Sigmoid colon (tissue), 4 donors: ENCODE data around the gene SLN.

ENCODE experiments used
- CTCF ChIP-seq, 4 experiments: fragments of 450-650 bp in 3 of 4; fragments of 200-600 bp in 1 of 4; IDR thresholded peaks; one replicate each; pipeline ENCODE4 v1.5.1; 2016 to 2019; ENCODE audit warnings: antibody characterized with exemption in 4 of 4, mild to moderate bottlenecking in 3 of 4, moderate library complexity in 2 of 4
- EP300 ChIP-seq, 4 donors: sonication (generic); formaldehyde crosslinking; IDR thresholded peaks; one replicate each; pipeline ENCODE4 v1.6.1; 2017; ENCODE audit warnings: antibody characterized with exemption in 4 of 4
- POLR2A ChIP-seq, 2 donors: fragments of 450-650 bp; IDR thresholded peaks; one replicate each; pipeline ENCODE4 v1.6.1; 2016; ENCODE audit warnings: antibody characterized with exemption in 2 of 2, mild to moderate bottlenecking in 2 of 2, moderate library complexity in 2 of 2
- POLR2AphosphoS5 ChIP-seq, 4 donors: sonication (generic); formaldehyde crosslinking; IDR thresholded peaks; one replicate each; pipeline ENCODE4 v1.6.1; 2017; ENCODE audit warnings: antibody characterized with exemption in 4 of 4

DNA sequence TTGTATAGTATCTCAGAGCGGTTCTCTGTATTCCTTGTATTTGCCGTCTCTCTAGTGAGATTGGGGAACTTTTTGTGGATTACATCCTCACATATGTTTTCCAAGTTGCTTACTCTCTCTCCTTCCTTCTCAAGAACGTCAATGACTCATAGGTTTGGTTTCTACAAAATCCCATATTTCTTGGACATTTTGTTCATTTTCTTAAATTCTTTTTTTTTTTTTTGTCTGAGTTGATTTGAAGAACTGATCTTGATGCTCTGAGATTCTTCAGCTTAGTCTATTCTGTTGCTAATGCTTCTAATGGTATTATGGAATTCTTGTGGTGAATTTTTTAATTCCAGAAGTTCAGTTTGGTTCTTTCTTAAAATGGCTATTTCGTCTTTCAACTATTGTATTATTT, 28.4 kb upstream of the SLN start:
- TF ChIP-seq CTCF (IDR thresholded peaks at IDR 0.05) = no peak
- no peak for TF ChIP-seq POLR2A (IDR thresholded peaks at IDR 0.05)
- no peak for TF ChIP-seq POLR2AphosphoS5 (IDR thresholded peaks at IDR 0.05)
- TF ChIP-seq EP300 (IDR thresholded peaks at IDR 0.05) = no peak
